Non-pigmented ciliary epithelial cell (primary cell): ENCODE data around the gene RABL6.
"Not testable (repeated sequence)": the region's sequence is repeated elsewhere in the genome, so short reads cannot be mapped to it uniquely, and the experiment has no call there.

ENCODE experiments used
- DNase-seq: peaks from one replicate; pipeline ENCODE4 v3.0.0-alpha.2; 2010; ENCODE audit warnings: low read depth

Gene RABL6

DNA sequence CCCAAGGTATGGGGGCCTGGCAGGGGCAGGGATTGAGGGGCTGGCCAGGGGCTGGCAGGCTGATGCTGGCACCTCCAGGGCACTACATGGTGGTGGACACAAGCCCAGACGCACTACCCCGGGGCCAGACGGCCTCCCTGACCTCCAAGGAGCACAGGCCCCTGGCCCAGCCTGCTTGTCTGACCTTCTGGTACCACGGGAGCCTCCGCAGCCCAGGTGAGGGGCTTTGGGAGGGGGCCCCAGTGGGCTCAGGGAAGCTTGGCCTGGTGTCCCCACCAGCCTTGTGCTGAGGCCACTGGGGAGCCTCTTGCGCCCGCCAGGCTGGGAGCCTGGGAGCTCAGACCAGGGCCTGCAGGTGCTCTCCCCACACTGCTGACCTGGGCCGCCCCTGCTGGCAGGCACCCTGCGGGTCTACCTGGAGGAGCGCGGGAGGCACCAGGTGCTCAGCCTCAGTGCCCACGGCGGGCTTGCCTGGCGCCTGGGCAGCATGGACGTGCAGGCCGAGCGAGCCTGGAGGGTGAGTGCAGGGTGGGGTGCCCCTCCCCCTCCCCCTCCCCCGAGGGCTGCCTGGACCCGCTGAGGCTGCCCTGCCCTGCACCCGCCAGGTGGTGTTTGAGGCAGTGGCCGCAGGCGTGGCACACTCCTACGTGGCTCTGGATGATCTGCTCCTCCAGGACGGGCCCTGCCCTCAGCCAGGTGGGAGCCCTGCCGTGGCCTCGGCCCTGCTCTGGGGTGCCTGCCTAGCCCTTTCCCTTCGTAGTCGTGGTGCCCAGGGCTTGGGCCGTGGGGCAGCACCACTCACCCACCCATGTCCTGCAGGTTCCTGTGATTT, 50.0 kb downstream of the RABL6 start:
- no peak for DNase-seq

GRCh38 chr9:136858452-136858843, 50.7 kb downstream of the RABL6 start:
- no peak for DNase-seq

- no peak for DNase-seq
Measured at GRCh38 chr9:136858844-136859757, 51.4 kb downstream of the RABL6 start.

DNA sequence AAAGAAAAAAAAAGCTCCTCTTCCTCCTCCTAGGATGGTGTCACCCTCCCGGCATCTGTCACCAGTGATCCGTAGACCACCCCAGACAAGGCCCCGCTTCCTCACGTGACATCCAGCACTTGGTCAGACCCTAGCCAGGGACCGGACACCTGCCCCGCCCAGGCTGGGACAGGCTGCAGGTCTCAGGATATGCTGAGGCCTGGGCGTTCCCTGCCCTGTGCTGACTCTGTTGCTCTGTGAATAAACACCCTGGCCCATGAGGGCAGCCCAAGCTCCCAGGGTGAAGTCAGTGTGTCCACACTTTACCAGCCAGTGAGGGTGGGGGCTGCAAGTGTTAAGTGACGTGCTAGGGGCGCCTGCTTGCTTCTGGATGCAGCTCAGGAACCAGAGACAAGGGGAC, 52.8 kb downstream of the RABL6 start:
- no peak for DNase-seq

GRCh38 chr9:136860933-136861873, 53.5 kb downstream of the RABL6 start:
- no peak for DNase-seq

DNA sequence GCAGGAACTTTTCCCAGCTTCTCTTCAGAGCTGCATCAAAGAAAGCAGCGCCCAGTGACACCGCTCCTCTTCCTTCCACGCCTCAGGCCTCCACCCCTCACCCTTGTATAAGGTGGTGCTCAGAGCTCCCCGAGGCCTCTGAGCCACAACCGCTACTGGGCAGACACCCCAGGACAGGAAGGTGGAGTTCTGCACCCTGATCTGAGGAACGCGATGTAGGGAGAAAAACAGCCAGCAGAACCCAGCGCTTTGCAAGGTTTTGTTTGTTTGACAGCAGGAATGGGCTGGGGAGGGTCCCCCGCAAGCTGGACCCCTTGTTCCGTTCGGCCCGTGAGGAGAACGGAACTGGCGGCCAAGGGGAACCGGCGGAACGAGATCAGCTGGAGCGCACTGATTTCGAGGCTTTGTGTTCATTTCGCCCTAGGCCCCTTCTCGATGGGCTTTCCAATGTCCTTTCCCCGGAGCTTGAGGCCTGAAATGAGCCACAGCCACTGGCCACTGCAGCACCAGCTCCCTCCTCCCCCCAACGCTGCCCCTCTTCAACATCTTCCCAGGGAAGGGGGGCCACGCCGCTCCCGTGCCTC, 54.2 kb downstream of the RABL6 start:
- DNase-seq: no peak

- DNase-seq: no peak
Measured at GRCh38 chr9:136862849-136863622, 55.3 kb downstream of the RABL6 start.

- no peak for DNase-seq
Measured at GRCh38 chr9:136863623-136864273, 56.0 kb downstream of the RABL6 start.

DNA sequence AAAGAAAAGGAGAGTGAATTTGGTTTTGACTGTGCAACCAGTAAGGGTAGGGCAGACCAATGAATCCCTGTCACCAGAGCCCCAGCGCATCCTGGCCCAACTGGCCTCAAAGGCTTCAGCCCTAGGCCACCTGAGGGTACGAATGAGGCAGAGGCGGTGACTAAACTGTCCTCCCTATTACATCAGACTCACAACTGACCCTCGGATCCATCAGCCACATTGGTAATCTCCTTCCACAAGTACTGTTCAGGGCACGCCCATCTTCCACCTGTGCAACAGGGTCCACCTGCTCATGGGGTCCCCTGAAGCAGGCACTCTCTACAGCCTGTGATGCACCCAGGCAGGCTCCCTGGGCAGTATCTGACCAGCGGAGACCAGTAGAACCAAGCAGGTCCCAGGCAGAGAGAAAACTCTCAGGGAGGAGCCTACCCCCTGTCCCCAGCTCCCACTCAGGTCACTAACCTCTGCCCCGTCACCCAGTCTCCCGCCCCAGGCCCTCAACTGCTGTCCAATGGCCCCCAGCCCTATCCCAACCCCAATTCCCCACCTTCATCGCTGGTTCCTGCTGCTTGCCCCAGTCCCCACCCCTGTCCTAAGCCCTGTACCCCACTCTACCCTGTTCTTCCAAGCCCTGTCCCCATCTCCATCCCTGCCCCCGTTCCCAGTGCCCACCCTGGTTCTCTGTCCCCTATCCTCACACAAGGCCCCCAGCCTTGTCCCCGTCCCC, 57.5 kb downstream of the RABL6 start:
- no peak for DNase-seq

DNA sequence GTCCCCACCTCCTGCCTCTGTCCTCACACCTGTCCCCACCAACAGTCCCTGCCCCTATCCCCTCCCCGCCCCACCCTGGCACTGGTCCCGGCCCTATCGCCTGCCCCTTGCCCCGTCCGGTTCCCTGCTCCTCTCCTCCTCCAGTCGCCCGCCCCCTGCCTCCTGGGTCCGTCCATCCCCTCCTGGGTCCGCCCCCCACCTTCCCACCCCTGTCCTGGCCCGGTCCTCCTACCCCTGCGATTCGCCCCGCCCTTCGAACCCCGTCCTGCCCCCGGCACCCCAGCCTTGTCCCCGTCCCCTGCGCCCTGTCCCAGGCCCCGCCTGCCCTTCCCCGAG, 58.0 kb downstream of the RABL6 start:
- no peak for DNase-seq

DNA sequence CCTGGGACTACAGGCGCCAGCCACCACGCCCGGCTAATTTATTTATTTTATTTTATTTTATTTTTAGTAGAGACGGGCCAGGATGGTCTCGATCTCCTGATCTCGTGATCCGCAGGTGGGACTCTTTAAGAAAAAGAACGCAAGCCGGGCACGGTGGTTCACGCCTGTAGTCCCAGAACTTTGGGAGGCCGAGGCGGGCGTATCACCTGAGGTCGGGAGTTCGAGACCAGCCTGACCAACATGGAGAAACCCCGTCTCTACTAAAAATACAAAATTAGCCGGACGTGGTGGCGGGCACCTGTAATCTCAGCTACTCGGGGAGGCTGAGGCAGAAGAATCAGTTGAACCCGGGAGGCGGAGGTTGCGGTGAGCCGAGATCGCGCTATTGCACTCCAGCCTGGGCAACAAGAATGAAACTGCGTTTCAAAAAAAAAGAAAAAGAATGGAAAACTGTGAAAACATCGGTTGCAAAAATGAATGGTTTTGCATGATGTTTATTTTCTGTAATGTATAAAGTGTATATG, 59.2 kb downstream of the RABL6 start:
- DNase-seq: not testable (repeated sequence)

- no peak for DNase-seq
Measured at GRCh38 chr9:136867480-136867879, 59.7 kb downstream of the RABL6 start.

- no peak for DNase-seq
Measured at GRCh38 chr9:136867917-136868316, 60.2 kb downstream of the RABL6 start.

DNA sequence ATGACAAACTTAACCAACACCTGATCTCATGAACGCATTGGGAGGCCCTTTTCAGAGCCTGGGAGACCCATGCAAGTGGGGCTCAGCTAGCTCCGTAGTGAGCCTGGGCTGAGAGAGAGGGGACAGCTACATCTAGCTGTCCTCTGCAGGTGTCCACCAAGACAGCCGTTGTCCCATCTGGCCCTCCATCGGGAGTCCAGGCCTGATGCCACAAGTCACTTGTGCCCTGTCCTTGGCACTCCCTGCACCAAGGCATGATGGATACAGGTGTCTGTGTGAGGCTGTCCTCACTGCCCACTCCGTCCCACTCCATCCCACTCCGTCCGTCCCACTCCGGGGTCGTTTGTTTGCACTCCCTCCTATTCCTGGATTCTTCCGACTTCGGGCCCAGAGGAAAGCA, 60.9 kb downstream of the RABL6 start:
- no peak for DNase-seq

- not testable (repeated sequence) for DNase-seq
Measured at GRCh38 chr9:136869611-136870010, 61.9 kb downstream of the RABL6 start.

- no peak for DNase-seq
Measured at GRCh38 chr9:136875155-136875554, 67.4 kb downstream of the RABL6 start.

GRCh38 chr9:136876476-136876875, 68.7 kb downstream of the RABL6 start:
- DNase-seq: no peak

DNA sequence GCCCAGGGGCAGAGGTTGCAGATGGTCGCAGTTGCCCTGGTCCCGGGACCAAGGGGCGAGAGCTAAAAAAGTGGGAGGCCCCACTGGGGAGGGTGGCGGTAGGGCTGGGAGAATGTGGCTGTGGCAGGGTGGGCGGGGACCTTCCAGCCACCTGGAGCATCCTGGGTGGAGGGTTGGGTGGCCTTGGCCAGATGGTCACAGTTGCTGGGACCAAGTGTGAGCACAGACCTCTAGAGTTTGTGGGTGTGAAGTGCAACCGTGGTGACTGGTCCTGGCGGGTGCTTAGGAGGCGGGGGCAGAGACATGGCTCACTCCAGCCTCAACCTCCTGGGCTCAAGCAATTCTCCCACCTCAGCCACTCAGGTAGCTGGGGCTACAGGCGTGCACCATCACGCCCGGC, 72.9 kb downstream of the RABL6 start:
- DNase-seq: no peak

DNA sequence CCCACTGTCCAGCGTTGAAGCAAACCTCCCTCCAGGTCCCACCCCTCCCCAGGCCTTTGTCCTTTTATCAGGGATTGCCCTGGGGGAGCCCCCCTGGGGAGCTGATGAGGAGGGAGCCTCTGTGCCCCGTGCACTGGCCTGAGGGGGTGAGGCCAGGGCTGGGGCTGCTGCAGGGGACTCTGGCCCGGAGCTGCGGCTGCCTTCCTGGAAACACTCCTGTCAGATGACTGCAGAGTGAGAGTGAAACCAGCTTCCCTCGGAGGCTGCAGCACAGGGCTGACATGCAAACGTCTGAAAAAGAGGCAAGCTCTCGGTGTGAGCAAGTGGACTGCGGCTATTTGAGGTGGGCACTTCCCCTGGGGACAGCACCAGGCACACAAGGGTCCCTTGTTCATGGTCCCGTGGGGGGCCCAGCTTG, 74.0 kb downstream of the RABL6 start:
- DNase-seq: no peak
